Mucosa of gallbladder (tissue), 1 donor: ENCODE results near the gene NDST1. TPM values are rescaled to one million over a fixed set of nuclear protein-coding genes. Genes with fewer than 3 reads are reported as not detected.
A peak's percentile ranks its signal among the peaks of the same experiment; 100 is the strongest.

Experiments
- DNase-seq: peaks from one replicate; pipeline ENCODE4 v3.0.0-alpha.2; 2020; ENCODE audit warnings: low spot score
- total RNA-seq: library from RNA; stranded (reverse); gene quantifications from one replicate; pipeline ENCODE4 v1.2.1, GENCODE V29; 2021
- donor health status: DM: no; HTN: no; CAD: no.

The NDST1 gene
- total RNA-seq, 1 donor from 2014 or later, result 80.7 TPM

DNA sequence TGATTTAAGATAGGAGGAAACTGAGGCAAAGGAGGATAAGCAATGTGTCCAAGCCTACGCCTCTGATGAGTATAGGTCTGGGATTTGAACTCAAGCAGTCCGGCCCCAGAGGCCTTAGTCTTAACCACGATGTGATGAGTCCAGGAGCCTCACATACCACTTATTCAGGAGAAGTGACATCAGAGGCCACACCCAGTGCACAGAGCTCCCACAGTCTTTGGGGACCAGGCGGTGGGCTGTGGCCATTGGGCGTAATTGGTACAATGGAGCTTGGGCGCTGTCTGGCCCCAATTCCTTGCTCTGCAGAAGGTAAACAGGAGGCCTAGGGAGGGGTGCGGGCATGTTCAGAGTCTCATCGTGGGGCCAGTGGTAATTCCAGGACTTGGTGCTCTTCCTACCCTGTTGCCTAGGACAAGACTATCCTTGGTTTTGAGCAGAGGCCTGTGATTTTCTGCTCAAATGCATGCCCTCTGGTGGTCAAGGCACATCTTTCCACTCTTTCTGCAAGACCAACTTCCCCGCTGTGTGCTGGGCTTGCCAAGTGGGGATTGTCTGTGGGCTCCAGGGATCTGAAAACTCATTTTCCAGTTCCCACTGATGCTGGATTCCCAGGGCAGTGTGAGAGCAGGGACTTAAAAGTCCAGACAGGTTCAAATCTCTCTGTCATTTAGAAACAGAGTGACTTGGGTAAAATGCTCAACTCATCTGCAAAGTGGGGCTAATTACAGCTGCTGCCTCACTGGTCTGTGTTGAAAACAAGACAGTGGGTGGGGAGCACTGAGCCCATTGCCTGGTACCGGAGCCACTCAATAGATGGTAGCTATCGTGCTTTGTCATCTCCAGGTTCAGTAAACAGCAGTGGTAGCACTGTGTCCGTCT lies 15.8 kb downstream of the NDST1 start:
- DNase-seq, result peak; percentile 55

DNA sequence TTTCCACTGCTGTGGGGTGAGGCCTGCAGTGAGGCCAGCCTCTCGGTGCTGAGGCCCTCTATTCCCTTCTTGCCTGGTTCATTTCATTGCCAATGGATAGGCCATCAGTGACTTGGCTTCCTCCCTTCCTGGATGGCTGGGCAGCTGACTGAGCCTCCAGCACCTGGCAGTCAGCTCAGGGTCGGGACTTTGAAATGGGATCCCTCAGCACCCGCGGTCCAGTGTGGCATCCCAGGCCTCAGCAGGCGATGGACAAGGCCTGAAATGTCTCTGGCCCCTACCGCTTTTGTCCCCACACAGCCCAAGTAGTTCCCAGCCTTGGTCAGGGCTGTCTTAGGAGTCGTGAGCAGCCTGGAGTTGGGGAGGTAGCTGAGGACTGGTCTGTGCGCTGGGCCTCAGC lies 17.2 kb downstream of the NDST1 start:
- DNase-seq, result no peak

DNA sequence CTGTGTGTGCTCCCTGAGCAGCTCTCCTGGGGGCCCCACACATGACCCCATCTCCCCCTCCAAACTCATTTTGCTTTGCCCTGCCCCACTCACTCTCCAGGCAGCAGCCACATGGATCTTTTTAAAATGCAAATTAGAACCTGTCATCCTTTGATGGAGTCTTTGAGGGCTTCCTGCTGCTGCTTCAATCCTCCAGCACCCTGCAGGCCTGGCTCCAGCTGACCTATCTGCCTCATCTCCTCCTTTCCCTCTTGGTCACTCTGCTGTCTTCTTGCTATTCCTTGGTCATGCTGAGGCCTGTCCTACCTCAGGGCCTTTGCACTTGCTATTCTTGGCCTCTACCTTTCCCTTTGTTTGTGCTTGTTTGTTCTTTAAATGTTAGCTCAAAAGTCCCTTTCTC lies 17.9 kb downstream of the NDST1 start:
- DNase-seq, result no peak

DNA sequence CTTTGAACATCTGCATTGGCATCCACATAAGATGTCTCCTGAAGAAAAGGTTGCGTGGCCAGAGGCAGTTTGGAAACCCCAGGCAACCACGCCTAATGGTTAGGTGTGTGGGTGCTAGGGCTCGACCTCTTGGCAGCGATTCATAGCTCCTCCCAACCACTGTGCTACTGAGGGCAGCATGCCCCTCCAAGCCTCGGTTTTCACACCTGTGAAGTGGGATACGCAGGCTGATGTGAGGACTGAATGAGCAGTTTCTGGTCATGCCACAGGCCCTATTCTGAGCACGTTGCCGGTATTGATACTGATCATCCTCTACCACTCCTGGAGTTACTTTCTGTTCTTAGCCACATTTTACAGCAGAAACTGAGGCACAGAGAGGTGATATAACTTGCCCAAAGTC lies 19.1 kb downstream of the NDST1 start:
- no peak for DNase-seq

DNA sequence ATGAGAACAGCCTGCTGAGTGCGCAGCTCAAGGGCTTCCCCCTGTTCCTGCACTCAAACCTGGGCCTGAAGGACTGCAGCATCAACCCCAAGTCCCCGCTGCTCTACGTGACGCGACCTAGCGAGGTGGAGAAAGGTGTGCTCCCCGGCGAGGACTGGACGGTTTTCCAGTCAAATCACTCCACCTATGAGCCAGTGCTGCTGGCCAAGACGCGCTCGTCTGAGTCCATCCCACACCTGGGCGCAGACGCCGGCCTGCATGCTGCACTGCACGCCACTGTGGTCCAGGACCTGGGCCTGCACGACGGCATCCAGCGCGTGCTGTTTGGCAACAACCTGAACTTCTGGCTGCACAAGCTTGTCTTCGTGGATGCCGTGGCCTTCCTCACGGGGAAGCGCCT lies 19.9 kb downstream of the NDST1 start:
- DNase-seq, result no peak

DNA sequence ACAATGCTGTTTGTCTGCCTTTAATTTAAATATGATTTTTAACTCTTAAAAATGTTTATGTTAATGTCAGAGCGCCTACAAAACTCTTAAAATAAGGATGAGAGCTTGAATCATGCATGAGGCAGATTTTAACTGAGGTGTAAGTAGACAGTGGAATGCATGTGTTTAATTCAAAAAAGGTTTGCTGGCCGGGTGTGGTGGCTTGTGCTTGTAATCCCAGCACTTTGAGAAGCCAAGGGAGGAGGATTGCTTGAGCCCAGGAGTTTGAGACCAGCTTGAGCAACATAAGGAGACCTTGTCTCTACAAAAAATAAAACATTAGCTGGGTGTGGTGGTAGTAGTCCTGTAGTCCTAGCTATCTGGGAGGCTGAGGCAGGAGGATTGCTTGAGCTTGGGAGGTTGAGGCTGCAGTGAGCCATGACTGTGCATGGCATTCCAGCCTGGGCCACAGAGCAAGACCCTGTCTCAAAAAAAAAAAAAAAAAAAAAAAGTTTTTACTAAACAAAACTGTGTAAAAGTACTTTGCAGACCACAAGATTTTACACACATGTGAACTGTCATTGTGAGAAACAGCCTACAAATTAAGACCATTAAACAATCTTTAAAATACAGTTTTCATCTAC lies 21.1 kb downstream of the NDST1 start:
- DNase-seq, result no peak

DNA sequence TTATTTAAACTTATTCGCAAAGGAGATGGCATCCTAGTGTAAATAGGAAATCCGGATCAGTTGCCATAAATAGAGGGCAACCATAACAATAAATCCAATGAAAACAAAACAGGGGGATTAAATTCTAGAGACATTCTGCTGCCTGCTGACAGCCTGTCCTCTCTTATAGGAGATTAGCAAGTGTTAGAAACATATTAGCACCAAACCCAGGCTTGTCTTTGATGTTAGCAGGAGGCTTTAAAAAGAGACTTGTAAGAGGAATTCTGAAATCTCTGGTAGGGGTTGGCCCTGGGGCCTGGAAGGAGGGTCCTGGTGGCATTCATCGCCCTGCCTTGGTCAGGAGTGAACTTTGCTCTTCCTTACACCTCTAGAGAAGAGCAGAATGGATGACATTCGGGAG lies 21.6 kb downstream of the NDST1 start:
- DNase-seq, result no peak

DNA sequence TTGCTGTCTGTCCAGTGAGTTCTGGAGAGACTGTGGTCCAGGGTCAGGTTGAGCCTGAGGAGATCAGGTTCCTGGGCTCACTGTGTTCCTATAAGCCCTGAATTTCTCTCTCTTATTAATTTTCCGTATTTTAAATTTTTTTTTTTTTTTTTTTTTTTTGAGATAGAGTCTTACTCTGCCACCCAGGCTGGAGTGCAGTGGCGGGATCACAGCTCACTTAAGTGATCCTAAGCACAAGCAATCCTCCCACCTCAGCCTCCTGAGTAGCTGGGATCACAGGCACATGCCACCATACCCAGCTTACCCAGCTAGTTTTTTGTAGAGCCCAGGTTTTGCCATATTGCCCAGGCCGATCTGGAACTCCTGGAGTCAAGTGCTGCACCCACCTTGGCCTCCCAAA lies 22.5 kb downstream of the NDST1 start:
- no peak for DNase-seq

DNA sequence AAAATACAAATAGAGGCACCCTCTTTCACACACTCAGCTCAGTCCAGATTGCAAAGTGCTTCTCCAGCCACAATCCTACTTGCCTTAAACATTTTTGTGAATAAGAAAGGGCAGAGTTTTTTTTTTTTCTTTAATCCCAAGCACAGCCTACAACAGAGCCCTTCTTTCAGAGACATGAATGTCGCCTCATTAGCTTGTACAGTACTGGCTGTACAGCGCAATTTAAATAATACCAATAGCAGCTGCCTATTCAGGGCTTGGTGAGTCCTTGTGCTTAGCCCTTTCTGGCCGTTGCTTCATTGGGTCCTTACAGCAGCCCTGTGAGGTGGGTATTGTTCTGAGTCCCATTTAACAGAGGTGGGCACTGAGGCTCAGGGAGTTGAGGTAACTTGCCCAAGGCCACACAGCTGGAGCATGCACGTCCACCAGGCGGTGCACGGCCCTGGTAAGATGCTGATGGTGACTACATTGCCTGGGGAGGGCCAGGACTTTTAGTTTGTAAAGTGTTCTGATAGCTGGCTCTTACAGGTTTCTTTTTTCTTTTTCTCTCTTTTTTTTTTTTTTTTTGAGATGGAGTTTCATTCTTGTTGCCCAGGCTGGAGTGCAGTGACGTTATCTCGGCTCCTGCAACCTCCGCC lies 23.1 kb downstream of the NDST1 start:
- no peak for DNase-seq

DNA sequence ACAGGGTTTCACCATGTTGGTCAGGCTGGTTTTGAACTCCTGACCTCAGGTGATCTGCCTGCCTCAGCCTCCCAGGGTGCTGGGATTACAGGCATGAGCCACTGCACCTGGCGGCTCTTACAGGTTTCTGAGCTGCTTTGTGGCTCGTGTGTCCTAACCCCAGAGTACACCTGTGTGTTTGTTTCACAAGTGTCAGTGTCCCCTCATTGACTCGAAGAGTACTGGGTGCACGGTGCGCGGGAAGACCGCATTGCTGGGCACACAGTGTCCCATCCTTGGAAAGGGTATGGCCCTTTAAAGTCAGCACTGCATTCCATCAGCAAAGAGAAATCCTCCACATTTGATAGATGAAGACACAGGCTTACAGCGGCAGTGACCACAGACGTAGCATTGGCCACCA lies 23.8 kb downstream of the NDST1 start:
- no peak for DNase-seq

DNA sequence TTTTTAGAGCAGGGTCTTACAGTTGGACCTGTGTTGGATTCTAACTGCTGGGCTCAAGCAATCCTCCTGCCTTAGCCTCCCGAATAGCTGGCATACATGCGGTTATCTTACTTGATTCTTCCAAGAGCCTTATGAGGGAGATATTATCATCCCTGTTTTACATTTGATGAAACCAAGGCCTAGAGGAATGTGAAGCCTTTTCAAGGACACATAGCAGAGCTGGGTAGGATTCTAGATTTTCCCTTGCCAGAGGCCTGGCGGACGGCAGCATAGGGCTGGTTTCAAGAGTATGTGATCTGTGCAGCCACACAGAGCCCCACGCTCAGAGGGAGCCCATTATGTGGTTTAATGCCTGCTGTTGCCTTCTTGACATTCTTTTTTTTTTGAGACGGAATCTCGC lies 24.2 kb downstream of the NDST1 start:
- no peak for DNase-seq

DNA sequence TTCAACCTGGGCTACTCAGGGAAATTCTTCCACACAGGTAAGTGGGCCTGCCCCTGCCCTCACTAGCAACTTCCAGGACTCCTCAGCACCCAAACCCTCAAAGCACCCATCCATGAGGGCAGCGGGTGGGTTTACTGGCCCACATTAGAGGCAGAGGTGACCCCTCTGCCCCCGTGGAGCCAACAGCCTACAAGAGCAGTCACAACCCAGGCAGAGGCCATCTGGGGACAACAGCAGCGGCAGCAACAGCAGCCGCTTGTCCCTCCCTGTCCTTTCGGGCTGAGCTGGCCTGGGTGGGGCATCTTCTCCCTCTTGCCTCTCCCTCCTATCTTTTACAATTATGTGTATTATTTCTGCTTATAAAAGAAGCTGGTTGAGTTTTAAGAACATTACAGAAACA lies 25.1 kb downstream of the NDST1 start:
- no peak for DNase-seq

DNA sequence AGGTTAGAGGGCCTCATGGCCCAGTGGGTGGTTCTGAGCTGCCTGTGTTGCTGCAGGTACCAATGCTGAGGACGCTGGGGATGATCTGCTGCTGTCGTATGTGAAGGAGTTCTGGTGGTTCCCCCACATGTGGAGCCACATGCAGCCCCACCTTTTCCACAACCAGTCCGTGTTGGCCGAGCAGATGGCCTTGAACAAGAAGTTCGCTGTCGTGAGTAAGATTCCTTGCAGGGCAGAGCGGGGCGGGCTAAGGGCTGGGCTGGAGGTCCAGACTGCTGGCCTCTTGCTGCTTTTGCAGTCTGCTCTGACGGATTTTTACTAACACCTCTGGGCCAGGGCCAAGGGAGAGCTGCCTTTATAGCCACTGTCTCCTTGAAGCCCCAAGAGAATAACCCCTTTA lies 26.9 kb downstream of the NDST1 start:
- no peak for DNase-seq

DNA sequence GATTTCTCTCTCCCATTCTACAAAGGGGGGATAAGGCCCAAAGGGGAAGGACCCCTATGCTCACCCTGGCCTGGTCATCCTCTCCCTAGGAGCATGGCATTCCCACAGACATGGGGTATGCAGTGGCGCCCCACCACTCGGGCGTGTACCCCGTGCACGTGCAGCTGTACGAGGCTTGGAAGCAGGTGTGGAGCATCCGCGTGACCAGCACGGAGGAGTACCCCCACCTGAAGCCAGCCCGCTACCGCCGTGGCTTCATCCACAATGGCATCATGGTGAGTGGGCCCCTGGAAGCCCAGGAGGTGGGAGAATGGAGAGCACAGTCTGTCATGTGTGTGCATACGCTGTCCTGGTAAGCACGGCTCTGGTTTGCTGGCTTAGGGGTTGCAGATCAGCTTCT lies 27.7 kb downstream of the NDST1 start:
- DNase-seq, result no peak

DNA sequence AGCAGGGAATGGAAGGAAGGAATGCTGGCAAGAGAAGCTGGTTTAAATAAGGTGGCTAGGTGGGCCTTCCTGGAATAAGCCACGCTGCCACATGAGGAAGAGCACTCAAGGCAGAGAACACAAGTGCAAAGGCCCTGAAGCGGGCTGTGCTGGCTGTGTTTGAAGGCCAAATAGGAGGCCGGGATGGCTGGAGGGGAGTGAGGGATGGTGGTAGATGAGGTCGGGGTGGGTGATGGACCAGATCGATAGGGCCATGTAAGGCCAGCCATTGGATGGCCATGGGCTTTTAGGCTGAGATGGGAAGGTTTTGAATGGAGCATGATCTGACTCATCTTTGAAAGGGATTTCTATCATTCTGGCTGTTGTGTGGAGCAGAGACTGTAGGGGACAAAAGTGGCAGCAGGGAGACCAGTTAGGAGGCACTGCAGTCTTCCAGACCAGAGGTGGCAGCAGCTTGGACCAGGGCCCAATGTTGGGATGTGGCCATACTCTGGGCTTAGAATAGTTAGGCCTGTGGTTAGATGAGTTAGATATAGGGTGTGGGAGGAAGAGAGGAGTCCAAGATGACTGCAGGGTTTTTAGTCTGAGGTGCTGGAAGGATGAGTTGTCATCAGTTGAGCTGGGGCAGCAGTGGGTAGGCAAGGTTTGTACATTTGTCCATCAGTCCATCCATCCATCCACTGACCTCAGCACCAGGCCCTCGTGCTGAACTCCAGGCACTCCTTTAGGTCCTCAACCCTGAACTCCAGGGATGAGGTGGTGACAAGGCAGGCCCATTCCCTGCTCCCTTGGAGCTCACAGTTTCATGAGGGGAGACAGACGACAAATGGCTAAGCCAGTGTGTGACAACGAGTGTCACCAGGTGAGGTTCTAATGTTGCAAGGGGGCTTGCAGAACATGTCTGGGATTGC lies 30.3 kb downstream of the NDST1 start:
- no peak for DNase-seq

DNA sequence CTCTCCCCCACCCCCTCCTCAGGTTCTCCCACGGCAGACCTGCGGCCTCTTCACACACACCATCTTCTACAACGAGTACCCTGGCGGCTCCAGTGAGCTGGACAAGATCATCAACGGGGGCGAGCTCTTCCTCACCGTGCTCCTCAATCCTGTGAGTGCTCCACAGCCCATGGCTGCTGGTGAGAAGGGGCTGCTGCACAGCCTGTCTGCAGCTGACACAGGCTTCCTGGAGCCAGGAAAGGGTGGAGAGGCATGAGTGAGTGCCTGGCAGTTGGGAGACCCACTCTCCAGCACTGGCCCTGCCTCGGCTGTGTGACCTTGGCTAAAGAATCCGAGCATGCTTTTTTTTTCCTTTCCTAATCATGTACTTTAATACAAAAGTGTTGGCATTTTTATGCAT lies 31.3 kb downstream of the NDST1 start:
- no peak for DNase-seq

DNA sequence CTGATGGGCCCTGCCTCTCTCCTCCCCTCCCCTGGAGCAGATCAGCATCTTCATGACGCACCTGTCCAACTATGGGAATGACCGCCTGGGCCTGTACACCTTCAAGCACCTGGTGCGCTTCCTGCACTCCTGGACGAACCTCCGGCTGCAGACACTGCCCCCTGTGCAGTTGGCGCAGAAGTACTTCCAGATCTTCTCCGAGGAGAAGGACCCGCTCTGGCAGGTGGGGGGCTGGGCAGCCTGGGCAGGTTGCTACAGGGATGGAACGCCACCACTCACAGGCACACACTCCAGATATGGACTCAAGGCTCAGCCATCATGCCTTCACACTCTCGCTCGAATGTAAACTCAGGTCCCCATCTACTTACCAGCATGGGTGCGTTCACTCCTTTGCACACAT lies 32.1 kb downstream of the NDST1 start:
- DNase-seq, result no peak

DNA sequence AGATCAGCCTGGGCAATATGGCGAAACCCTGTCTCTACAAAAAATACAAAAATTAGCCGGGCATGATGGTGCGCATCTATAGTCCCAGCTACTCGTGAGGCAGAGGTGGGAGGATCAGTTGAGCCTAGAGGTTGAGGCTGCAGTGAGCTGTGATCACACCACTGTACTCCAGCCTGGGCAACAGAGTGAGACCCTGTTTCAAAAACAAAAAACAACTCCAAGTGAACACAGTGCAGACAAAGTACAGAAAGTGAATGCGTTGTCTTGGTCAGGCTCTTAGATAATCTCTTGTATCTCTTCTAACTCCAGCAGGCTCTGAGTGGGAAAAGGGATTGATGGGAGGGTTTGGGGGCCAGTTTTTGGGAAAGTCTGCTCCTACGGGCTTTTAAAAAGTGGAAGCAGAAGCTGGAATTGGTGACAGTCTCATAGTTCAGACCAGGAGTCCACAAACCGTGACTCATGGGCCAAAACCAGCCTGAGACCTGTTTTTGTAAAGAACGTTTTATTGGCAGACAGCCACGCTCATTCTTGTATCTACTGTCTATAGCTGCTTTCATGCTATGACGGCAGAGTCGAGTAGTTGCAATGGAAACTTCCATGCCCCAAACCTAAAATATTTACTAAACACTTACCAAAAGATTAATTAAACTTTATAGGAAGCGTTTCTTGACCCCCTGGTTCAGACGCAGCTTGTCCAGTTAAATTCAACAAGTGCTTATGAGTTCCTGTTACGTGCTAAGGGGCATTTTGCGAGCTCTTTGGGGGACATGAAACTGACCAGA lies 32.9 kb downstream of the NDST1 start:
- DNase-seq, result peak; percentile 80

DNA sequence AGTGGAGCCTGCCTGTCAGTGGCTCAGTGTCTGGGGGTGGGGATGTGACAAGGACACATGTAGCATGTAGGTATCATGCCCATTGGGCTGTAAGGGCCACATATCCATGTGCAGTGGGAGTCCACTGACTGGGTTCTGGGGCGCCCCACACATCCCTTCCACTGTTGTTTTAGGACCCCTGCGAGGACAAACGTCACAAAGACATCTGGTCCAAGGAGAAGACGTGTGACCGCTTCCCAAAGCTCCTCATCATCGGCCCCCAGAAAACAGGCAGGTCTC lies 33.4 kb downstream of the NDST1 start:
- DNase-seq, result no peak

DNA sequence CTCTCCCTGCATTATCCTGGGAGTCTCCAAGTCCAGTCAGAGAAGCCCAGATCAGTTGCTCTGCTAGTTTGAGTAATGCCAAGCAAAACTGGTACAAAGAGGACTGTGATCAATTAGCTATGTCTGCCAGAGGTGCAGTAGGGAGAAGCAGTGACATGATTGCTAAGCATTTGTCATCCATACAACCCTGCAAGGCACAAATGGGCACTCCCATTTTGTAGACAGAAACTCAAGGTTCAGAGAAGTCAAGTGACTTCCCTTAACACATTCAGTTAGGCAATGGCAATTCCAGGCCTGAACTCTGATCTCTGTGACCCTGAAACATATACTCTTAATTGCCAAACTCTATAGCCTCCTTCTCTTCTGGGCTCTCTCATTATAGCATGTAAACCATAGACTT lies 34.0 kb downstream of the NDST1 start:
- no peak for DNase-seq

DNA sequence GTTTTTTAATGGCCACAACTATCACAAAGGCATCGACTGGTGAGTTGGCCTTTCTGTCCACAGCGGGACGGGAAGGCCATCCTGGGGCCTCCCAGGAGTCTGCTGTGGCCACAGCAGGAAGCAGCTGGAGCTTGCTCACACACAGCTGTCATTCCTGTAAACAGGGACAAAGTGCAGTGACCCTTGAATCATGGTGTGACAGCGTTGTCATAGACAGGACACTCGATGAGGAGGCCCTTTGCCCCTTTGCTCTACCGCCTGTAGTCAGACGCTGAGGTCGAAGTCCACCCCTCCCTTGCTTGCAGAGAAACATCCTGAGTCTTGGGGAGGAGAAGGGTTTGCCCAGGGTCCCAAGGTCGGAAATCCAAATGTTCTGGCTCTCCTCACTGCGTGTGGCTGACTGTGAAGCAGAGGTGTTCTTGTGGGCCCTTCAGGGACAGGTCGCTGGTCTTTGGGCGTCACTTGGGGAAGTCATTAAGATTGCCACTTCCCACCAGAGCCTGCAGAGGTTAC lies 35.1 kb downstream of the NDST1 start:
- peak; percentile 85 for DNase-seq
